Measurements from ENCODE around the gene IFT81.
A peak's percentile ranks its signal among the peaks of the same experiment; 100 is the strongest.
"Not testable (repeated sequence)": the region's sequence is repeated elsewhere in the genome, so short reads cannot be mapped to it uniquely, and the experiment has no call there.

The IFT81 gene

DNA sequence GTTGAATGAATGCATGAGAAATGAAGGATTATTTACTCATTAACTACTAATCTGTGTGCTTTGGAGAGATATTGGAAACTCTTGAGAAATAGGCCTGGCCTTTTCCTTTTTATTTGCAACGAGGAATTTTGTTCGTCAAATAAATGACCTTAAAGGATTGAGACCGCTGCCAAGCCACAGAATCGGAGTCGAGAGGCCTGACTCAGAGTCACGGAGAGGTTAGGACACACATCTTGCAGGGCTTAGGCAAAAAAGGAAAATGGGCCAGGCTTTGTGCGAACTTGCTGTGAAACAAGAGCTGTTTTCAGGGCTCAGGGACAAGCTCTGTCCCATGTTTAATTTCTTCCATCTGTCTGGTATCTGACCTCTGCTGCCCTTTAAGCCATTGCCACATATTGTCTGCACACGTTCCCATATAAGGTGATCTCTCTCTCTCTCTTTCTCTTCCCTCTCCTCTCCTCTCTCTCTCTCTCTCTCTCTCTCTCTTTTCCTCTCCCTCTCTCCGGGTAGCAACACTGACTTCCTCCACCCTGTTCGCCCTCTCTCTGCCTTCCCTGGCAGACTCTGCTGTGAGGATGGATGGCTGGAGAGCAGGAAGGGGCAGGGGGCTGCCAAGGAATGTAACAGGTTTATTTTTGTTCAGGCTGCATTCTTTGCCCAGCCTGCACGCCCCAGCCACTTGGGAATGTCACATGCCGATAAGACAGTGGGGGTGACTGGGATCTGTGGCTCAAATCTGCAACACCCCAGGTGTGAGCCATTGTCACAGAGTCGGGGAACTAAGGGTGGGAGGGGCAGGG is 14.9 kb upstream of the IFT81 start:
- peak; percentile 5 for DNase-seq

DNA sequence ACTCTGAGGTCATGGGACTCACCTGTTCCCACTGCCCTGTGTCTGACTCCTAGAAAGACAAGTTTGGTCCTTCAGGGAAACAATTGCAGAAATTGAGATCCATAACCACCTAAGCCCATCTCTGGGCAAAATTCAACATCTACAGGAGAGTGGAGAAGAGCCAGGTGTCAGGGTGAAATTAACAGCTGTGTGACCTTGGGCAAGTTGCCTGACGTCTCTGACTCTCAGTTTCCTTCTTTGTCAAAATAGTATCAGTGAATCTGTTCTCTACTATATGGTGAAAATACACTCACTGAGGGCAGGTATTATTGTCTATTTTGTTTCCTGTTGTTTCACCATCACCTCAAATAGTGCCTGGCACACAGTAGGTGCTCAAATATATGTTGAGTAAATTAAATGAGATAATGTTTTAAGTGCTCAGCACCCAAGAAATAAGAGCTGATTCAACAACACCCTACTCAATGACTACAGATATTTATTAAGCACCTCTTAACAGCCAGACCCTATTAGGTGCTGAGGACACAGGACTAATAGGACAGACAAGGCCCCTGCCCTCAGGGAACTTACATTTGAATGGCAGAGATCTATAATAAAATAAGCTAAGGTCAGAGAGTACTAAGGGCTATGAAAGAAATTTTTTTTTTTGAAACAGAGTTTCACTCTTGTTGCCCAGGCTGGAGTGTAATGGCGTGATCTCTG is 14.2 kb upstream of the IFT81 start:
- no peak for DNase-seq

DNA sequence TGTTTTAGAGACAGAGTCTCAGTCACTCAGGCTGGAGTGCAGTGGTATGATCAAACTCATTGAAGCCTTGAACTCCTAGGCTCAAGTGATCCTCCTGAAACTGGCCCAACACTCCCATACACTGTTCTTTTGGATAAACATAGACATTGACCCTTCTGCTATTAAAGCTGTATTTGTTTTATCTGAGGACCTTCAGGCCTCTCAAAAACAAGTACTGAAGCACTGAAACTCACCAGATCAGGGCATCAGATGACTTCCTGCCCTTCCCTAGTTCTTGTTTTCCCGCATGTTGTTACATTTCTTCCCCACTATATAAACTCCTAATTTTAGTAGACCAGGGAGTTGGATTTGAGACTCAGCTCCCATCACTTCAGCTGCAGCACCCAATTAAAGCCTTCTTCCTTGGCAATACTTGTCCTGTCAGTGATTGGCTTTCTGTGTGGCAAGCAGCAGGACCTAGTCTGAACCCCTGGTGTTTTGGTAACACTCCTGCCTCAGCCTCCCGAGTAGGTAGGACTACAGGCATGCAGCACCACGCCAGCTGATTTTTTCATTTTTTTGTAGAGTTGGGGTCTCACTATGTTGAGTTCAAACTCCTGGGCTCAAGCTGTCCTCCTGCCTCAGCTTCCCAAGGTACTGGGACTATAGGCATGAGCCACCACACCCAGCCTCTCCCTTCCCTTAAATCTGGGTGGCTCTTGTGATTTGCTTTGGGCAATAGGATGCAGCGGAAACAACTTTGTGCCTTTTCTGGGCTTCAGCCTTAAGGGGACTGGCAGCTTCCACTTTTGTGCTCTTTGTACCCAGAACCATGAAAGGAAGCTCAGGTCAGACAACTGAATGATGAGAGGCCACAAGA is 12.5 kb upstream of the IFT81 start:
- DNase-seq = no peak

DNA sequence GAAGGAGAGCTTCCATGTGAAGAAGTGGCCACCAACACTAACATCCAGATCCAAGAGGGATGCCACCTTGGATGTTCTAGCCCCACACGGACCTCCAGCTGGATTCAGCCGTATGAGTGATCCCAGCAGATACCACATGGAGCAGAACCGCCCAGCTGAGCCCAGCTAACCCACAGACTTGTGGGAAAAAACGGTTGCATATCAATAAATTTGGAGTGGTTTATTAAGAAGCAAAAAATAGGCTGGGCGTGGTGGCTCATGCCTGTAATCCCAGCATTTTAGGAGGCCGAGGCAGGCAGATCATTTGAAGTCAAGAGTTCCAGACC is 11.9 kb upstream of the IFT81 start:
- DNase-seq = no peak

DNA sequence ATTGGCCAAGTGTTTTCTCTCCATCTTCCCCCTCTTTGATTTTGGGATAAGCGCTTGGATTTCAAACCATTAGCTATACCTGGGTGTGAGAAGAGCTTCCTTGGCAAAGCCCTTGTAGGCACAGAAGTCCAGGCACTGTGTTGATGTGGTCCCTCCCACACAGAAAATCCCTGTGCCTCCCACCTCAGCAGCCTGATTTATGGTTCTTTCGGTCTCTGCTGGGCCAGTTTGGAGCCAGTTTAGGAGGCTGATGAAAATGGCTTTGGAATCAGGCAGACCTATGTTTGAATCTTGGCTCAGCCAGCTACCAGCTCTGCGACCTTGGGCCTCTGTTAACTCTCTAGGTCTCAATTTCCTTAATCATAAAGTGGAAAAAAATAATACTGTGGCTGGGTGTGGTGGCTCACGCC is 9.6 kb upstream of the IFT81 start:
- no peak for DNase-seq

DNA sequence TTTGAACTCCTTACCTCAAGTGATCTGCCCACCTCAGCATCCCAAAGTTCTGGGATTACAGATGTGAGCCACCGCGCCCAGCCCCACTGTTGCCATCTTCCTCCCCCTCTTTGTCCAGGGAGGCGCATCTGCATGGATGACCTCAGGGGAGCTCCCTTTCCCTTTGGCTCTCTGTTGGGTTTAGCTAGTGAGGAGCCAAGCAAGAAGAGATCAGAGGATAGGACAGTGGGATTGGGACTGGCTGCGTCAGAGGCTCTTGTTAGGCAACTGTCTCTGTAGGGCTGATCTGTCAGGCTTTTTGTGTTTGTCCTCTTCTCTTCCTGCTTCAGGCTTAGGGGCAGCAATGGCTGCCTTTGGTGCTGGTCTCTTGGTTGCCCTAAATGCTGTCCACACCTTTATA is 8.5 kb upstream of the IFT81 start:
- DNase-seq = no peak

DNA sequence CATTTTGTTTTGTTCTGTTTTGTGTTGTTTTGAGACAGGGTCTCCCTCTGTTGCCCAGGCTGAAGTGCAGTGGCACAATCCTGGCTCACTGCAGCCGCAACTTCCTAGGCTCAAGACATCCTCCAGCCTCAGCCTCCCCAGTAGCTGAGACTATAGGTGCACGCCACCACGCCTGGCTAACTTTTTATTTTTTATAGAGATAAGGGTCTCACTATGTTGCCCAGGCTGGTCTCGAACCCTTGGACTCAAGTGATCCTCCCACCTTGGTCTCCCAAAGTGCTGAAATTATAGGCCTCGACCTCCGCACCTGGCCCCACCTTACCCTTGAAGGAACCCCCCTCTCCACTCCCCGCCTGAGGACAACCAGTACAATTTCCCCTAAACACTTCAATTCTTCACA is 7.5 kb upstream of the IFT81 start:
- no peak for DNase-seq

DNA sequence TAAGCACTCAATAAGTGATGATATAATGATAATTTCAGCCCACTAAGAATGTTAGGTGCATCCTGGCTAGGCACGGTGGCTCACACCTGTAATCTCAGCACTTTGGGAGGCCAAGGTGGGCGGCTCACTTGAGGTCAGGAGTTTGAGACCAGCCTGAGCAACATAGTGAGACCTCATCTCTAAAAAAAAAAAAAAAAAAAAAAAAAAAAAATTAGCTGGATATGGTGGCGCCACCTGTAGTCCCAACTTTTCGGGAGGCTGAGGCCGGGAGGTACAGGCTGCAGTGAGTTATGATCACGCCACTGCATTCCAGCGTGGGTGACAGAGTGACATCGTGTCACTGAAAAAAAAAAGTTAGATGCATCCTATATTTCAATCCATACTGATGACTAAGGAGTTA is 6.9 kb upstream of the IFT81 start:
- DNase-seq = not testable (repeated sequence)

DNA sequence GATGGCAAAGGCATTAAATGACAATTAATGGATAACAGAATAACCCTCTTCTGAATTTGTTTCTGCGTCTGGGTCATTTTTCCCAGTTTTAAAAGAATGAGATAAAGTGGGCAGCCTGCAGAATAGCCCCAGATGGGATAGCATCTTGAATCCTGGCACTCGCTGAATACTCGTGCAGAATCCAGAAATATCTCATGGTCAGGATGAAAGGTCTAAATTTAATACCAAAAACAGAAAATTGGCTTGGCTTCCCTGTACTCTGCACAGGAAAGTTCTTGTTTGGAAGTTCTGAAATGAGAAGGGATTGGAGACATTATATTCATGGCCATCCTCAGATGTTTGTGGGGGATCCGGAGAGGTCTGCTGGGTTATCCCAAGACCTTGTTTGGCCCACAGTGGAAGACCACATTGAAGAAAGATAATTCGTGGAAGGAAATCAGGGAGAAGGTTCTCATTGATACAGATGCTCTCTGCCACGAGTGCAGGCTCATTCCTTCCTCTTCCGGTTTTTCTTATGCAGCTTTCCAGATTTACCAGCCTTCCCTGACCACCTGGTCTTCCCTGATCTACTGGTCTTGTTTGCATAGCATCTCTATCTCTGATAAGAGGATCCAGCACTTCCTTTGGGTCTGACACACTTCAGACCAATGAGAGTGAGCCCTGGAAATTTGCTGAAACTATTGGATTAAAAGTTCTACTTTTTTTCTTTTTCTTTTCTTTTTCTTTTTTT is 6.0 kb upstream of the IFT81 start:
- no peak for DNase-seq

DNA sequence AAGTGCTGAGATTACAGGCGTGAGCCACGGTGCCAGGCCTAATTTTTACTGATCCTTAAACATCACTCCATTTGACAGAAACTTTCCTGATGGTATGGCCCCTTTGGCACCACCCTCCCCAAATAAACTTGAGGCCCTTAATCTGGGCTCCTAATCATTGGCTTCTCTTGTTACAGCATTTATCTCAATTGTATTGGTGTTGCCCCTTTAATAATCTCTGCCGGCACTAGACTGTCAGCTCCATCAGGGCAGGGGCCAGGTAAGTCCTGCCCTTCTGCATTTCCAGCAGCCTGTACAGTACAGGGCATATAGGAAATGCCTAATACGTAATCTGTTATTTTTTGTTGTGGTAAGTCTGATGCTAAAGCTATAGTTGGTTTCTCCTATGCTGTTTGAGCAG is 1.2 kb upstream of the IFT81 start:
- DNase-seq = no peak

DNA sequence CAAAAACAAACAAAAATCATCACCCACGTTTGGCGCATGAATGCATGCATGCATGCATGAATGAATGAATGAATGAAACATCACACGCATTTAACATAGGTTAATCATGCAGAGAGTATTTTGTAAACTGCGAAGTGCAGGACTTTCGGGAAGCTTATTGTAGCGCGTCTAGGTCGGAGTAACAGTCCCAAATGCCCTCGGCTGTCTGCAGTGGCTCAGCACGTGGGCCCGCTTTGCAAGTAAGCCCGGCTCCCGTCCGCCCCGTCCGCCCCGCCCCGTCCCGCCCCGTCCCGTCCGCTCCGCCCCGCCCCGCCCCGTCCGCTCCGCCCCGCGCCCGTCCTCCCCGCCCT is 263 bp upstream of the IFT81 start:
- DNase-seq = no peak

DNA sequence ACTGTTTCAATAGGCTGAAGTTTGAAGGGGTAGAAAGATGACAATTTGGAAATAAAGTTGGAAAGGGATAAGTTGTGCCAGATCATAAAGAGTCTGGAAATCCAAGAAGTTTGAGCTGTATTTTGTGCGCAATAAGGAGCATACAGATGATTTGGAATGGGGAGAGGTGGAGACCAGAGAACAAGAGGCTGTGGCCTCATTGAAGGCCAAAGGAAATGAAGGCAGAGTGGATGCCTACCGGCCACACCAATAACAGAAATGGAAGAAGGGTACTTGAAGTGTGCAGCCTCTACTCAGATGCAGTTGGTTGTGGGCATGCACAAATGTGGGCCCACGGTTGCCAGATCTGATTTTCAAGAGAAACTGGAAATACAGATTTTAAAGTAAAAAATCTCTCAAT is 2.4 kb downstream of the IFT81 start:
- DNase-seq = no peak

DNA sequence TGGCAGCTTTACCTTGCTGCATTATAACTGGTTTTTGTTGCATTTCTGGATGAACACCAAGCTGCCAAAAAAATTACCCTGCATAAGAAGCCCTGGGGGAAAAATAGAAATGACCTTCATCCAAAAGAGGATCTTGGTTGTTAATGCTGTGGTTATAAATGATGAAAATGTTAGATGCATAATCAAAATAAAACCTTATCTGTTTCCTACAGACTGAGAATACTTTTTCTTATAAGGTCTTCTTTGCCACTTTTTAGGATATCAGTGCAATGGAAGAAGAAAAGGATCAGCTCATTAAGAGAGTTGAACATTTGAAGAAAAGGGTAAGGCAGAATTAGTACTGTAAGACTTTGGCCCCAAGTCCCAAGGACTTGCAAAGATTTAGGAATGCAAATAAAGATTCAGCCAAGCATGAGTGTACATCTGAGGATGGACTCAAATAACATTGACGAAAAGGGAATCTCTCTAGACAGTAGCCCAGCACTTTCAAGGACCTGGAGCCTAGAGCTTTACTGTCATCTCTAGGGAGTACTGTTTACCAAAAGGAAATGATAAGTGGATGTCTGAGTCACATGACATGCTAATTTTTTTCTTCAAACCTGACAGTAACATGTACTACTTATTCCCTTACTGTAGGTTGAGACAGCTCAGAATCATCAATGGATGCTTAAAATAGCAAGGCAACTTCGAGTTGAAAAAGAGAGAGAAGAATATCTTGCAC is 10.7 kb downstream of the IFT81 start:
- no peak for DNase-seq

DNA sequence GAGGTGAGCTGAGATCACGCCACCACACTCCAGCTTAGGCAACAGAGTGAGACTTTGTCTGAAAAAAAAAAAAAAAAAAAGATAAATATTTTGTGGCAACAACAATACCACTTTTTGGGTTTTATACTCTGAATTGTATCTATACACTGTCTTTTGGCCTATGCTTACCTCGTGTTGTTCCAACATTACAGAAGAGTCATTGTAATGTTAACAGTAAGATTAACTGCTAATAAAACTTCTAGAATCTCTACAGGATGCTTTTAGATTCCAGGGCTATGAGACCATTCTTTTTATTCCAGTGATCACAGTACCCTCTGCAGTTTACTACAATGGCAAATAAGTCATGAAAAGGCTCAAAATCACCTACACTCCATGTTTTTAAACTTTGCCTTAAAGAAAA is 11.6 kb downstream of the IFT81 start:
- no peak for DNase-seq

DNA sequence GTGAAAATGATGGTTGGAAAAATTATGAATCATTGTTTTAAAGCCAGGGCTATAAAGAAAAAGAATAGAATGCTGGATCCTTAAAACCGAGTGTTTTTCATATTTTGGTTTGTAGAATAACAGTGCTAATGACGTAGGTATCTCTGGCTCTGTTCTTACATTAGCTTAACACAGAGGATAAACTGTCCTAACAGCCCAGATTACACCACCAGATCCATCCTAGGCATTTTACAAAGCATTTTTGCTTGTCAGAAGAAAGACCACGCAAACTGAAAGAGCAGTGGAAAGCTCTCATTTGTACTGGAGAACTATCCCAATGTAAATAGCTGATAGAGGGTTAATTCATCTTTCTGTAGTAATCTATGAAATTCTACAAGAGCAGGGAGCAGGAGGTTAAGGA is 13.6 kb downstream of the IFT81 start:
- no peak for DNase-seq

DNA sequence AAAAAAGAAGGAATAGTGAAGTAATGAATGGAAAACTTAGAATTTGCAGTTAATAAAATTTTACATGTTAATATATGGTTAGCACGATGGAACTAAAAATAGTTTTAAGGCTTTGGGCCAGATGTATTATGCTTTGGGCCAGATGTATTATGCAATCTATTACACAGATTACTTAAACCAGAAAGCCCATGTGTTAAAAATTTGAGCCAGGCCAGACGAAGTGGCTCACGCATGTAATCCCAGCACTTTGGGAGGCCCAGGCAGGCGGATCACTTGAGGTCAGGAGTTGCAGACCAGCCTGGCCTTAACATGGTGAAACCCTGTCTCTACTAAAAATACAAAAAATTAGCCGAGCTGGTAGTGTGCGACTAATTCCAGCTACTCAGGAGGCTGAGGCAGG is 17.2 kb downstream of the IFT81 start:
- no peak for DNase-seq

DNA sequence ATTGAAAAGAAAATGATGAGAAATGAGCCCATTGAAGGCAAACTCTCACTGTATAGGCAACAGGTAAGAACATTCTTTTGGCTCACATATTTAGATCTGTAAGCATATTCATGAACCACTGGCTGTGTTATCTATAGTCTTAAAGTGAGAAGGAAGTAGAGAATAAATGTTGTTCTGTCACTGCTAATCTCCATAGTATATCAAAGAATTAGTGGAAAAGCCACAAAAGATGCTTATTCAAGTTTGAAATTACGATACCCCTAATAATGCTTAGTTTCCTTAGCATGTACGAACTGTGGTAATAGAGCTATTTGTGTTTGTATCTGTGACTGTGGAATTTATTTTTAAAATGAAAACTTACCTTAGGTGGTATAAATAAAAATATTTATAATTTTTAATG is 22.8 kb downstream of the IFT81 start:
- no peak for DNase-seq

DNA sequence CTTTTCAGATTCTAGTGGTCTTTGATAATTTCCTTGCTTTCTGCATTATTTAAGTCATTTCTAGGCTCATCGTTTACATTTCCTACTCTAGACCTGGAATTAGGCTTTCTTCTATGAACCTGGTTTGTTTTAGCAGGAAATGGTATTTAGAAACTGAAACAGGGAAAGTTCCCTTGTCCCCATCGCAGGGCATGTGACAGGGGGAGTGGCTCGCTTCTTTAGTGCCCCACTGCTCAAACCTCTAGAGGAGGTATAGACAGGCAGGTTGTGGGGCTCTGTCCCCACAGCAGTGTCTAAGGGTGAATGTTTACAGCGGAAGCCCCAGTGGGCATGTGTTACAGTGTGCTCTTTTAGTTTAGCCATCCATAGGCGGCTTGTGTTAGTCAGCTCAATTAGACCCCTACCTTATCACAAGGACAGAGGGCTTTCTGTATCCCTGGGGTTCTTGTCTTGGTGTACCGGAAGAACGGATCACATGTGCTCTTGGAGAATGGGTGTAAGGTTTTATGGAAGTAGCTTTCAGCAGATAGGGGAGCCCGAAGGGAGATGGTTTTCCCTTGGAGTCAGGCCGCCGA is 25.0 kb downstream of the IFT81 start:
- no peak for DNase-seq

DNA sequence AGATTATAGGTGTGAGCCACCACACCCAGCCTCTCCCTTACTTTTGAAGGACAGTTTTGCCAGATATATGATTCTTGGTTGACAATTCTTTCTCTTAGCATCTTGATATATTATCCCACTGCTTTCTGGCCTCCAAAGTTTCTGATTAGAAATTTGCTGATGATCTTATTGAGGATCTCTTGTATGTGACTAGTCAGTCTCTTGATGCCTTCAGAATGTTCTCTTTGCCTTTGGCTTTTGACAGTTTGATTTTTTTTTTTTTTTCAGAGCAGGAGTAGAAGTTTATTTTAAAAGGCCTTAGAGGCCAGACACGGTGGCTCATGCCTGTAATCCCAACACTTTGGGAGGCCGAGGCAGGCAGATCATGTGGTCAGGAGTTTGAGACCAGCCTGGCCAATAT is 32.6 kb downstream of the IFT81 start:
- no peak for DNase-seq

DNA sequence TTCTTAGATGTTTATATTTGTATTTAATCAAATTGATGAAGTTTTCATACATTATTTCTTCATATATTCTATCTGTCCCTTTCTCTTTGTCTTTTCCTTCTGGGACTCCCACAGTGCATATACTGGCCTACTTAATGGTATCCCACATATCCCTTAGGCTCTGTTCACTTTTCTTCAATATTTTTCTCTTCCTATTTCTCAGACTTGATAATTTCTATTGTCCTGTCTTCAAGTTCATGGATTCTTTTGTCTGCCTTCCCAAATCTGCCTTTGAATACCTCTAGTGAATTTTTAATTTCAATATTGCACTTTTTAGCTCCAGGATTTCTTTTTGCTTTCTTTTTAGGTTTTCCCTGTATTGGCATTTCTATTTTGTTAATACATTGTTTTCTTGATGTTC is 33.4 kb downstream of the IFT81 start:
- no peak for DNase-seq

DNA sequence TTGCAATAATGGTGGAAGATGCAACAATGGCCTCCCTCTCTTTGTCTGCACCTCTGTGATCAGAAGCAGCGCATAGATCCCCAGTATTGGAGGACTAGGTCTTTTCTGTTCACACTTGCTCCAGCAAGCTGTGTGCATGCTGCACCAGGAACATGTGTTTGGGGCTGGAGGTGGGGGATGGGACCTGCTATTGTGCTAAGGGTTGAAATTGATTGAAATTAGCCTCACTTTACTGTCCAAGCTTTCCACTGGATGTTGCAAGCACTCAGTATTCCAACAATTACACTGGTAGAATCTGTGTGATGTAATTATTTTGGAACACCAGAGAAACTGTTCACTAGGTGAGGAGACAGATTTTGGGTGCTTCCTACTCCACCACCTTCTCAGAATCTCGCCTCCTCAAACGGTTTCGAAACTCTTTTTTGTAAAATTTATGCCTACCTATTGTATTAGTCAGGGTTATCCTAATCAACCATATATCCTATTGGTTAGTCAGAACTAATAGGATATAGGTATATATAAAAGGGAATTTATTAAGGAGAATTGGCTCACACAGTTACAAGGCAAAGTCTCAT is 35.6 kb downstream of the IFT81 start:
- DNase-seq = no peak
